ENCODE results near the gene FAM124A.

- TF ChIP-seq EZH2 (IDR thresholded peaks at IDR 0.05) (no peak), SIN3A (IDR thresholded peaks at IDR 0.05; ENCODE audit: low read depth) (no peak)
Measured at GRCh38 chr13:51333826-51334225, 111.6 kb downstream of the FAM124A start.
